Neural progenitor cell (in vitro differentiated cells): ENCODE measurements around the gene GLMP.

Source experiments
- CTCF ChIP-seq: fragments of 200-600 bp; sonication (generic); IDR thresholded peaks from 2 replicates; pipeline ENCODE4 v1.5.1; 2017; ENCODE audit warnings: antibody characterized with exemption, mild to moderate bottlenecking
- EZH2 ChIP-seq: fragments of 200-600 bp; sonication (generic); IDR thresholded peaks from 2 replicates; pipeline ENCODE4 v1.6.1; 2017; ENCODE audit warnings: antibody characterized with exemption, mild to moderate bottlenecking, moderate library complexity
- EZH2phosphoT487 ChIP-seq: fragments of 200-600 bp; sonication (generic); IDR thresholded peaks from 2 replicates; pipeline ENCODE4 v1.6.1; 2017; ENCODE audit warnings: antibody characterized with exemption

DNA sequence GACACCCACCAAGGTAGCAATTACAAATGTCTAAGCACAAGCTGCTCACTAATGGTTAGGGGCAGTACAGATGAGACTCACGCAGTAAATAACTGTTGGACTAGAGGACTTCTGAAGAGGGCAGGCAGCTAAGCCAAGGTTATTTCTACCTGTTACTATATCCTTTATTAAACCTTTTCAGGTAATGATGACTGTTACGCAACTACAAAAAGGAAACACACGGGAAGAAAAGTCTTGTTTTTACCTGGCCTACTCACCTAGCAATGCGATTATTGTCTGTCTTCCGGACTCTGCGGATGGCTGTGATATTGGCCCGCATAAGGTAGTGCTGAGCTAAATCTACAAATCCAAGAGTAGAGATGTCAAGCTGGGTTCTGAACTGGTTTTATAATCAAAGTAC, 21.4 kb upstream of the GLMP start:
- TF ChIP-seq EZH2 (no peak), CTCF (no peak), EZH2phosphoT487 (no peak)
